H1 (cell line): ENCODE results near the gene MAGEB1. TPM values are rescaled to one million over a fixed set of nuclear protein-coding genes. Genes with fewer than 3 reads are reported as not detected.

Experiments used
- ASH2L ChIP-seq: fragments of 200-600, 300-600 bp; sonication (generic); IDR thresholded peaks from one replicate; pipeline ENCODE4 v1.7.1; 2017; ENCODE audit warnings: low read length
- E2F6 ChIP-seq: IDR thresholded peaks from 2 replicates; pipeline ENCODE4 v1.6.1; 2012; ENCODE audit warnings: inconsistent platforms
- EGR1 ChIP-seq: IDR thresholded peaks from 2 replicates; pipeline ENCODE4 v1.6.1; 2011; ENCODE audit warnings: low read depth, low read length, borderline replicate concordance
- EP300 ChIP-seq, 2 experiments: IDR thresholded peaks; 1 replicate in 1 of 2; 2 replicates in 1 of 2; pipeline ENCODE4 v1.6.1; 2011 to 2012; ENCODE audit warnings: low read depth in 2 of 2, low read length in 2 of 2, mild to moderate bottlenecking in 2 of 2, borderline replicate concordance in 1 of 2, inconsistent platforms in 1 of 2, moderate library complexity in 1 of 2
- KDM5A ChIP-seq: fragments of 200-600 bp; IDR thresholded peaks from 2 replicates; pipeline ENCODE4 v1.7.1; 2012; ENCODE audit warnings: mild to moderate bottlenecking, low read length, inconsistent platforms, mixed read lengths
- MAX ChIP-seq: IDR thresholded peaks from 2 replicates; pipeline ENCODE4 v1.6.1; 2012; ENCODE audit warnings: inconsistent platforms
- NANOG ChIP-seq: IDR thresholded peaks from 2 replicates; pipeline ENCODE4 v1.6.1; 2011; ENCODE audit warnings: low read length, low read depth, mild to moderate bottlenecking, inconsistent platforms; ENCODE audit not compliant: insufficient read depth, poor library complexity, severe bottlenecking
- SIX5 ChIP-seq: IDR thresholded peaks from 2 replicates; pipeline ENCODE4 v1.6.1; 2011; ENCODE audit warnings: mild to moderate bottlenecking, low read depth, low read length
- polyA plus RNA-seq, 7 experiments: library from polyadenylated mRNA; depleted of rRNA in 3 of 7; stranded (reverse) in 5 of 7; unstranded in 2 of 7; fragments of >200 nt in 5 of 7; fragments of 200-250 nt in 2 of 7; gene quantifications; 1 replicate in 5 of 7; 2 replicates in 1 of 7; 4 replicates in 1 of 7; pipeline versions ENCODE4 v1.2.1 to v1.2.3, GENCODE V29; 2011 to 2013; ENCODE audit warnings: missing spikeins in 2 of 7, mixed read lengths in 2 of 7
- total RNA-seq: library from RNA; stranded (reverse); fragmentation: NEBNext Ultra II Directional; extraction: Animal tissue kit (Norgen Biotek cat#: 25700); gene quantifications from 2 replicates; pipeline ENCODE4 v1.2.1, GENCODE V29; 2021

Gene MAGEB1
- total and polyA plus RNA-seq, 2 of the 8 experiments (the other 6 are each of a cell fraction or from before 2014, with no cell fraction given), result 0.05 TPM; not detected in 1

GRCh38 chrX:30230395-30230794 lies 16.6 kb upstream of the MAGEB1 start, which contains the start of gene MAGEB3 (continued):
- no peak for TF ChIP-seq EP300 (IDR thresholded peaks at IDR 0.05; ENCODE audit: borderline replicate concordance in 1 of 2, low read depth in 2 of 2, low read length in 2 of 2)
- TF ChIP-seq NANOG, result no peak
- no peak for TF ChIP-seq SIX5
- no peak for TF ChIP-seq ASH2L
- TF ChIP-seq KDM5A, result no peak
- no peak for TF ChIP-seq E2F6
- TF ChIP-seq EGR1, result no peak
- no peak for TF ChIP-seq MAX
- TF ChIP-seq, all 59 proteins: peak for 0
